Measurements from ENCODE around the gene MBP. TPM values are rescaled to one million over a fixed set of nuclear protein-coding genes. Genes with fewer than 3 reads are reported as not detected.

The MBP gene
- total RNA-seq, 1 donor from 2014 or later: 92.7 TPM

DNA sequence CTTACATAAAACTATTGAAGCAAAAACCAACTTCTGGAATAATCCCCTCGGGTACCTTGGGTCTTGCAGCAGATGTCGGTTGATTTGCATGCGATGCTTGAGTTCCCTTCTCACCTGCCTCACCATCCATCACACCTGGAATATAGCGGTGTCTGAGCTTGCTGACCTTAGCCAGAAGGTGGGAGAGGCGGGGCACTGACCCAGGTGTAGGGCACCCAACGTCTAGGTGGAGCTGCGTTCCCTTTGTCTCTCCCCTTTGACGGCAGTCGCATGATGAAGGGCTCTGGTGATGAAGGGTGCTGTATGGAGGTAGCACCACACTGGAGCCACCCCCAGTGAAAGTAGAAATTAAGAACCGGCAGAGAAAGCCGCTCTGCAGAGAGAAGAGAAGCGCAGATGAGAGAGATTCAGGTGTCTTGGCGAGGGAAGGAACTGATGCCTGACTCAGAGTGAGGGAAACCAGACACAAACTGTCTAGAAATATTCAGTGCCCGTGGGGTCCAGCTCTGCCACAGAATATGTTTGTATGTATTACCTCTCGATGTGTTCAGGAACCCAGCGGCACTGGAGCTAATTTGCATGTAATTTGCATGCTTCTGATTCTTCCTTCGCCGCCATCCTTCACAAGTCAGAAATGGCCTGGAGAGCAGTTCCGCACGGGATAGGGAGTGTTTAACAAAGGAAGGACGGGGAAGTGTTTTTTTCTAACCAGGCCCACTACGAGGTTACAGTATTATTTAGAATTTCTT is 19.4 kb upstream of the MBP start:
- POLR2A ChIA-PET: interaction anchor here (0.5 to 1.6 kb wide), 6 partner anchors 19 to 50 kb away, joined by 3 to 6 read pairs (median 3); partner anchors contain the start of gene MBP
- H3K9me3 Mint-ChIP-seq: no peaks in the 10 kb centered on the region
- TF ChIP-seq, protein P1, sequence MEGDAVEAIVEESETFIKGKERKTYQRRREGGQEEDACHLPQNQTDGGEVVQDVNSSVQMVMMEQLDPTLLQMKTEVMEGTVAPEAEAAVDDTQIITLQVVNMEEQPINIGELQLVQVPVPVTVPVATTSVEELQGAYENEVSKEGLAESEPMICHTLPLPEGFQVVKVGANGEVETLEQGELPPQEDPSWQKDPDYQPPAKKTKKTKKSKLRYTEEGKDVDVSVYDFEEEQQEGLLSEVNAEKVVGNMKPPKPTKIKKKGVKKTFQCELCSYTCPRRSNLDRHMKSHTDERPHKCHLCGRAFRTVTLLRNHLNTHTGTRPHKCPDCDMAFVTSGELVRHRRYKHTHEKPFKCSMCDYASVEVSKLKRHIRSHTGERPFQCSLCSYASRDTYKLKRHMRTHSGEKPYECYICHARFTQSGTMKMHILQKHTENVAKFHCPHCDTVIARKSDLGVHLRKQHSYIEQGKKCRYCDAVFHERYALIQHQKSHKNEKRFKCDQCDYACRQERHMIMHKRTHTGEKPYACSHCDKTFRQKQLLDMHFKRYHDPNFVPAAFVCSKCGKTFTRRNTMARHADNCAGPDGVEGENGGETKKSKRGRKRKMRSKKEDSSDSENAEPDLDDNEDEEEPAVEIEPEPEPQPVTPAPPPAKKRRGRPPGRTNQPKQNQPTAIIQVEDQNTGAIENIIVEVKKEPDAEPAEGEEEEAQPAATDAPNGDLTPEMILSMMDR (IDR thresholded peaks at IDR 0.05): no peak
- no peak for DNase-seq
- peak; percentile 44 for ATAC-seq (ENCODE audit: low read depth)
- no peaks in the 10 kb centered on the region for H3K27me3 Mint-ChIP-seq
- intact Hi-C loops (cut with micrococcal nuclease): loop anchor here (5.0 kb wide), 1 partner anchor 55 kb away; no protein-coding TSS in a partner anchor
- CTCF ChIA-PET: interaction anchor here (1.6 kb wide), 1 partner anchor 151 kb away, joined by 6 read pairs; no protein-coding TSS in a partner anchor
- H3K36me3 Mint-ChIP-seq (ENCODE audit: low read depth): no peaks in the 10 kb centered on the region
- peaks cover 36% of the 10 kb centered on the region for H3K4me1 Mint-ChIP-seq
- peak overlapping the region; percentile 65 for H3K4me3 Mint-ChIP-seq
- peak overlapping the region; percentile 72 for H3K27ac Mint-ChIP-seq

GRCh38 chr18:77151033-77151771 is 18.6 kb upstream of the MBP start:
- Mint-ChIP-seq H3K4me3 (peak overlapping the region; percentile 65), H3K4me1 (peaks cover 44% of the 10 kb centered on the region), H3K36me3 (ENCODE audit: low read depth) (no peaks in the 10 kb centered on the region), H3K9me3 (no peaks in the 10 kb centered on the region), H3K27me3 (no peaks in the 10 kb centered on the region), H3K27ac (peak overlapping the region; percentile 9)
- ChIA-PET CTCF (interaction anchor here (1.6 kb wide), 1 partner anchor 151 kb away, joined by 6 read pairs; no protein-coding TSS in a partner anchor), POLR2A (interaction anchor here (0.5 to 1.4 kb wide), 3 partner anchors 18 to 44 kb away, joined by 3 to 7 read pairs (median 4); partner anchors contain the start of gene MBP)
- intact Hi-C loops (cut with micrococcal nuclease): loop anchor here (5.0 kb wide), 1 partner anchor 56 kb away; no protein-coding TSS in a partner anchor
- DNase-seq (no peak), ATAC-seq (ENCODE audit: low read depth) (no peak)
- TF ChIP-seq, protein P1 (IDR thresholded peaks at IDR 0.05): no peak

DNA sequence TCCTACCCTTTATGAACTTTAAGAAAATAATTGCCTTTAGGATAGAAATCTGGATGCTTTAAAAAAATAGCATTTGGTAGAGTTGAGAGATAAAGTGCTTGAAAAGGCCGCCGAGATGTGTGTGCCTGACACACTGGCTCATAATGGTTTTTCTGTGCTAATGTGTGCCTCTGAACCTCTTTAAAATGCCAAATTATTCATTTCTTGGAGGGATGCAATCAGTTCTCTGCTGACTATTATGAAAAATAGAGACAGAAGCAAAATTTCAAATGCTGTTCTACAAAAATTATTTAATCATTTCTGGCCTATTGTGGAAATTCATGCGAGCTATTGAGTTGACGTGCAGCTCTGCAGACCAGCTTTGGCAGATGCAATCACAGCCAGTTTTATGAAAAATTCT is 18.0 kb upstream of the MBP start:
- peaks cover 46% of the 10 kb centered on the region for H3K4me1 Mint-ChIP-seq
- H3K36me3 Mint-ChIP-seq (ENCODE audit: low read depth): no peaks in the 10 kb centered on the region
- H3K27ac Mint-ChIP-seq: no peak overlapping the region
- CTCF ChIA-PET: no interaction called here
- no peak overlapping the region for H3K4me3 Mint-ChIP-seq
- no peaks in the 10 kb centered on the region for H3K9me3 Mint-ChIP-seq
- intact Hi-C loops (cut with micrococcal nuclease): loop anchor here (5.0 kb wide), 1 partner anchor 57 kb away; no protein-coding TSS in a partner anchor
- TF ChIP-seq, protein P1 (IDR thresholded peaks at IDR 0.05): no peak
- POLR2A ChIA-PET: interaction anchor here (1.4 kb wide), 1 partner anchor 18 kb away, joined by 7 read pairs; the partner anchor contains the start of gene MBP
- ATAC-seq (ENCODE audit: low read depth) (no peak), DNase-seq (no peak)
- H3K27me3 Mint-ChIP-seq: no peaks in the 10 kb centered on the region

GRCh38 chr18:77148289-77148688 is 15.7 kb upstream of the MBP start:
- no peaks in the 10 kb centered on the region for H3K27me3 Mint-ChIP-seq
- ATAC-seq (ENCODE audit: low read depth) (no peak), DNase-seq (no peak)
- H3K27ac Mint-ChIP-seq: peak overlapping the region; percentile 96
- ChIA-PET CTCF (interaction anchor here (1.4 kb wide), 1 partner anchor 148 kb away, joined by 4 read pairs; no protein-coding TSS in a partner anchor), POLR2A (interaction anchor here (5.3 kb wide), 1 partner anchor 16 kb away, joined by 45 read pairs; the partner anchor contains the start of gene MBP)
- H3K4me3 Mint-ChIP-seq: no peak overlapping the region
- intact Hi-C loops (cut with micrococcal nuclease): no loop called here
- H3K36me3 Mint-ChIP-seq (ENCODE audit: low read depth): peaks cover 6% of the 10 kb centered on the region
- H3K4me1 Mint-ChIP-seq: peaks cover 46% of the 10 kb centered on the region
- peaks cover 6% of the 10 kb centered on the region for H3K9me3 Mint-ChIP-seq
- TF ChIP-seq, protein P1 (IDR thresholded peaks at IDR 0.05): no peak
